Mesodermal cell (in vitro differentiated cells): ENCODE results near the gene PJVK.
"Not testable (repeated sequence)": the region's sequence is repeated elsewhere in the genome, so short reads cannot be mapped to it uniquely, and the experiment has no call there.

ENCODE experiments used
- H3K27ac ChIP-seq: 2 replicates; pipeline ENCODE4 v1.7.0; 2013; ENCODE audit warnings: mild to moderate bottlenecking, low read depth, low read length, moderate library complexity; ENCODE audit not compliant: severe bottlenecking
- H3K36me3 ChIP-seq: 2 replicates; pipeline ENCODE4 v1.7.1; 2013; ENCODE audit warnings: mild to moderate bottlenecking, low read length, moderate library complexity; ENCODE audit not compliant: control insufficient read depth, insufficient read depth
- H3K4me1 ChIP-seq: one replicate; pipeline ENCODE4 v1.7.1; 2013; ENCODE audit warnings: mild to moderate bottlenecking, low read length; ENCODE audit not compliant: insufficient read depth, control insufficient read depth, poor library complexity, severe bottlenecking
- H3K4me3 ChIP-seq: 2 replicates; pipeline ENCODE4 v1.7.0; 2013; ENCODE audit warnings: low read length, control low read depth, mild to moderate bottlenecking; ENCODE audit not compliant: insufficient read depth, poor library complexity, severe bottlenecking; ENCODE audit errors: extremely low read depth
- H3K9me3 ChIP-seq: 2 replicates; pipeline ENCODE4 v1.7.1; 2013; ENCODE audit warnings: mild to moderate bottlenecking, low read length, moderate library complexity; ENCODE audit not compliant: control insufficient read depth
- WGBS, 2 experiments: methylation state at CpG; one replicate each; pipeline ENCODE4 v1.1.5; 2013; ENCODE audit warnings: missing lambda C conversion rate in 2 of 2; ENCODE audit not compliant: insufficient coverage in 2 of 2; 5-methylcytosine and 5-hydroxymethylcytosine counted together

Gene PJVK

DNA sequence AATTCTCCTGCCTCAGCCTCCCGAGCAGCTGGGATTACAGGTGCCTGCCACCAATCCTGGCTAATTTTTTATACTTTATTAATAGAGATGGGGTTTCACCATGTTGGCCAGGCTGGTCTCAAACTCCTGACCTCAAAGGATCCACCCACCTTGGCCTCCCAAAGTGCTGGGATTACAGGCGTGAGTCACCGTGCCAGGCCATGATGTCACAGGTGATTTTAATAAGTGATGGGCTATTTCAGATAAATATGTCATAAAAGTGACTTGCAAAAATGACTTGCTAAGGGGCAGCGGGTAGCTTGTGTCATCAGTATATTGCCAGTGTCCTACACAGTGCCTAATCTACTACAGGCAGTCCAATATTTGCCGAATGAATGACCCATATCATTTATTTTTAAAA lies 20.1 kb downstream of the PJVK start:
- not testable (repeated sequence) for H3K4me3 ChIP-seq, H3K36me3 ChIP-seq, H3K9me3 ChIP-seq, H3K4me1 ChIP-seq, H3K27ac ChIP-seq
- WGBS, 2 experiments = 100% methylated on average over 1 of the region's 5 CpGs

DNA sequence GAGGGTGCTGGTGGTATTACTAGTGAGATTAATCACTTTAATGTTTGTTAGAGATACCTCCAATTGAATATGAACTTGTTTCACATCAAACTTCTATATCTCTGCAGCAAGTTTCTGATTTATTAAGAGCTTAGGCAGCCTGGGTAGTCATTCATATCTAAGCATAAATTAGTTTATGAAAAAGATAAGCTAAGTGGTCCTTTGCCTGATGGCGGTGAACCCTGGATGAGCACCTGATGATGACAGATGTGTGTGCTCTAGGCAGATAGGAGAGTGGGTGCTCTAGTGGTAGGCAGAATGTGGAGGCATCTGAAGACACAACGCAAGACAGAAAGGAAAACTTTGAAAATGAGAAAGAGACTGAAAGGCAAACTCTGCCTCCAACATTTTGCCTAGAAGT lies 22.2 kb downstream of the PJVK start:
- Histone ChIP-seq H3K27ac (no peak overlapping the region), H3K9me3 (no peaks in the 10 kb centered on the region), H3K4me3 (no peak overlapping the region), H3K36me3 (peaks cover 4% of the 10 kb centered on the region), H3K4me1 (no peaks in the 10 kb centered on the region)
- WGBS, 2 experiments = 100% methylated on average over 2 of the region's 2 CpGs; no CpG with 5 or more reads in 1 of the 2 experiments

DNA sequence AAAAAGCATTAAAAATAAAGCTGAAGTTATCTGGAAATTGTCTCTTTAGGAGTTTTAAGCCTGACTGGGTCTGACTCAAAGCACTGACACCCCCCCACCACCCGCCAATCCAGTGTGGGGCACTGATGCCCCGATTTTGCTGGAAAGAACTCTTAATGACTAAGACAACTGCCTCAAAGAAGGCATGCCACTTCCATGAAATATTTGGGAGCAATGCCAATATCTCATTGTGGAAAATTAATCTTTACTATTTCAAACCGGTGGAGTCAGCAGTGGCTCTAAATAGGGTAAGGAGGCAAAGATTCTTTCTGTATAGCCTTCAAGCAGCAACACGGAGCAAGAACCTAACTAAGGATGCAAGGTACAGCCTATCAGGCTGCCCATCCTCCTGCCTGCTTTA lies 22.8 kb downstream of the PJVK start:
- no peaks in the 10 kb centered on the region for H3K36me3 ChIP-seq
- WGBS, 2 experiments = 100% methylated on average over 2 to 3 of the region's 4 CpGs
- H3K27ac ChIP-seq = no peak overlapping the region
- H3K4me1 ChIP-seq = no peaks in the 10 kb centered on the region
- H3K9me3 ChIP-seq = no peaks in the 10 kb centered on the region
- H3K4me3 ChIP-seq = no peak overlapping the region

DNA sequence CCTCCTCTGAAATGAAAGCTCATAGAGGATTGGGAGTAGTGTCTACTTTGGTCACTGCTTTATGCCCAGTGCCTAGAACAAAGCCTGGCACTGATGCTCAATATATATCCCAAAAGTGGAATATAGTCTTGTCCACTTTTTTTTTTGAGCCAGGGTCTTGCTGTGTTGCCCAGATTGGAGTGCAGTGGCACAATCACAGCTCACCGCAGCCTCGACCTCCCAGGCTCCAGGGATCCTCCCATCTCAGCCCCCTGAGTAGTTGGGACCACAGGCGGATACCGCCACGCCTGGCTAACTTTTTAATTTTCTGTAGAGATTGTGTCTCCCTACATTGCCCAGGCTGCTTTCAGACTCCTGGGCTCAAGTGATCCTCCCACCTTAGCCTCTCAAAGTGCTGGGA lies 23.4 kb downstream of the PJVK start:
- no peaks in the 10 kb centered on the region for H3K36me3 ChIP-seq
- no peak overlapping the region for H3K4me3 ChIP-seq
- H3K9me3 ChIP-seq = no peaks in the 10 kb centered on the region
- no peaks in the 10 kb centered on the region for H3K4me1 ChIP-seq
- WGBS, 2 experiments = 90% methylated on average over 2 of the region's 5 CpGs; no CpG with 5 or more reads in 1 of the 2 experiments
- no peak overlapping the region for H3K27ac ChIP-seq

DNA sequence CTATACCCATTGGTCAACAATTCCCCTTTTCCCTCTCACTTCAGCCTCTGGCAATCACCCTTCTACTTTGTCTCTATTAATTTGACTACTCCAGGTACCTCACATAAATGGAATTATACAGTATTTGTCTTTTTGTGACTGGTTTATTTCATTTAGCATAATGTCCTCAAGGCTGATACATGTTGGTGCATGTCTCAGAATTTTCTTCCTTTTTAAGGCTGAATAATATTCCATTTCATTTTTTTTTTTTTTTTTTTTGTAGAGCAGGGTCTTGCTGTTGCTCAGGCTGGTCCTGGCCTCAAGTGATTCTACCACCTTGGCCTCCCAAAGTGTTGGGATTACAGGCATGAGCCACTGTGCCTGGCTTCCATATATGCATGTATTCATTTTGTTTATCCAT lies 25.3 kb downstream of the PJVK start:
- Histone ChIP-seq H3K4me3 (no peak overlapping the region), H3K27ac (no peak overlapping the region), H3K9me3 (no peaks in the 10 kb centered on the region), H3K4me1 (peaks cover 3% of the 10 kb centered on the region), H3K36me3 (no peaks in the 10 kb centered on the region)

DNA sequence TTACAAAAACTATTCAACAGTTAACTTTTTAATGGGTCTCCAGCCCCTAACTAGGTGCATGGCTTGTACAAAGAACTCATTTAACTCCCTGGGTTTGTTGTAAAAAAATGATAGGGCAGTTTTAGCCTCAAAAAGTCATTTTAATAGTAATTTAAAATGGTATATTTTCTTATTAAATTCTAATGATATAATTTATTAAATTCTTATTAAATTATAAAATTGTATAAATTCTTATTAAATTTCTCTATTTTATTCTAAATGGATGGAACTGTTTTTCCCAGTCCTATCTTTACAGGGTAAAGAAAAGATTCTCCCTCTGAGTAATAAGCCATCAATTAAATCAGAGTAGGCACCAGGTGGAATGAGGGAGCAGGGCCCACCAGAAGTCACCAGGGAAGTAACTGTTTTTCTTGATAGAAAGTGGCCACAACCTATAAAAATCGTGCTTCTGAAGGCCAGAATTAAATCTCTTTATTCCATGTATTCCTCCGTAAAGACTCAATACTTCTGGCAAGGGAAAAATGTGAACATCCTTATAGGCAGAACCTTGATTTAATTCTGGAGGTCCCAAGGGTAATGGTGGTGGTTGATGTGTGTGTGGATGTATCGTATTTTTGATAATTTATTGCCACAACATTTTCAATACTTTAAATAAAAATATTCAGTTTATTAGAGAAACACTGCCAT lies 26.4 kb downstream of the PJVK start:
- H3K36me3 ChIP-seq = no peaks in the 10 kb centered on the region
- H3K27ac ChIP-seq = no peak overlapping the region
- H3K9me3 ChIP-seq = no peaks in the 10 kb centered on the region
- 57 to 67% methylated on average over 1 of the region's 3 CpGs for WGBS, 2 experiments
- peaks cover 10% of the 10 kb centered on the region for H3K4me1 ChIP-seq
- H3K4me3 ChIP-seq = peak overlapping the region; percentile 67

DNA sequence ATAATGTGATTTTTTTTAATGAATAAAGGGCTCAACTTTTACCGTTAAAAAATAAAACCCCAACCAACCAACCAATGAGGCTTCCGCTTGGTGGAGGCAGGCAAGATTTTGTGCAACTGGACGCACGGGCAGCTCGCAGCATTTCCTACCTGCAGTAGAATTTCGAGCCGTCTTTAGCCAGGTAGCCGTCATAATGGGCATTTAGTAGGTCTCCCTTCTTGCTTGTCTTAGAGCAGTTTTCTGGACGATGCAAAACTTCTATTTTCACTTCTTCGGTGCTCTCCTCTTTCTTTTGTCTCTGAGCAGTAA lies 26.9 kb downstream of the PJVK start:
- Histone ChIP-seq H3K27ac (peak overlapping the region; percentile 96), H3K4me3 (peak overlapping the region; percentile 67), H3K9me3 (no peaks in the 10 kb centered on the region), H3K36me3 (no peaks in the 10 kb centered on the region), H3K4me1 (peaks cover 10% of the 10 kb centered on the region)
- WGBS, 2 experiments = 5 to 10% methylated on average over 7 to 10 of the region's 10 CpGs

DNA sequence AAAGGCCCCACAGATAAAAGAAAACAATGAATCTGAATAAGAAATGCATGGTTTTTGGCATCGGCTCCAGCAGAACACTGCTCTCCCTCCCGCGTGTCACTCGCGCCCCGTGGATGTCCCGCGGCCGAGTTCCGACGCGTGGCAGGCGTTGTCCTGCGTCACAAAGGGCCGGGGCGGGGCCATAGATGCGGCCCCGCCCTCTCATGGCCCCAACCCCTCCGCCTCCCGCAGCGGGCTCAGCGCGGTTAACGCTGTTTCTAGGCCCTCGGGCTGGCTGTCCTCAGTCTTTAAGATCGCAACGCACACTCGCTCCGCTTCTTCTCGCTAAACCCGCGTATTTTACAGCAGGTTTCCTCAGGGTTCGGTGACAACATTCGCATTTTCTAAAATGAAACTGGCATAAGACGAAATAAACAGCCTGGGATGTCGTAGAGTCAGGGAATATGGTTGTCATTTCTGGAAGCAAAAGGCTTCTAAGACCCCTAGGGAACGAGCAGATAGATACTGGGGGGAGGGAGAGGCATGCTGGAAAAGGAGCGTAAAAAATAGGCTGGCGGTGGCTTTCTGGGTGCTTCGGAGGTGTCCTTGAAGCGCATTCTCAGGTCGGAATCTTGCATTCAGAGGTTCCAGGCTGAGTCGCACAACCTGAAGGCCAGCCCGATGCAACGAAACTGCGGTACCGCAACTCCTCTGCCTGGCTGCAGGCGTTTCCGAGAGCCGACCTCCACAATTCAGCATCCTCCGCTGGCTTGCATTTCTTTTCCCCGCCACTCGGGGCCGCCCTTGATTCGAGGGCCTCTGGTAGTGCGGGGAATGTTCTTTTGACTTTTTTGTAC lies 27.5 kb downstream of the PJVK start, which contains the start of gene FKBP7:
FKBP7 (minus strand) TSS at position 162 of the 836 bp plus-strand sequence; CDS start at position 61, 101 bp downstream.
- H3K27ac ChIP-seq = peak within 1 kb of the TSS; percentile 96
- H3K4me1 ChIP-seq = peaks cover 10% of the 10 kb centered on the region
- no peaks in the 10 kb centered on the region for H3K36me3 ChIP-seq
- H3K4me3 ChIP-seq = peak within 1 kb of the TSS; percentile 67
- 1 to 2% methylated on average over 47 to 52 of the region's 56 CpGs for WGBS, 2 experiments
- no peaks in the 10 kb centered on the region for H3K9me3 ChIP-seq

DNA sequence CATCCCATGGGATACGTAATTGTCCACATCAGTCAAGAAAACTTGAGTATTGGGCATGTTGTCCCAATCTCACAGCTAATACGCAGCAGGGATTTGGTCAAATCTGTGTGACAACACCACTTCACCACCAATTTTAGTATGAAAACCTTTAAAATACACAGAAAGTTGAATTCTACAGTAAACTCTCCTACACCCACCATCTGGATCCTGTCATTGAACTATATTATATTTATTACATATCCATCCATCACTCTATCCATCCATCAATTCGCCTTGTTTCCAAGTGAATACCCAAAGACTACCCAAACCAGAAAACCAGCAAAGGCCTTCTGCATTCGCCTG lies 28.1 kb downstream of the PJVK start:
- no peaks in the 10 kb centered on the region for H3K9me3 ChIP-seq
- peak overlapping the region; percentile 67 for H3K4me3 ChIP-seq
- peaks cover 10% of the 10 kb centered on the region for H3K4me1 ChIP-seq
- H3K36me3 ChIP-seq = no peaks in the 10 kb centered on the region
- WGBS, 2 experiments = 78 to 82% methylated on average over 2 to 4 of the region's 4 CpGs
- peak overlapping the region; percentile 96 for H3K27ac ChIP-seq

DNA sequence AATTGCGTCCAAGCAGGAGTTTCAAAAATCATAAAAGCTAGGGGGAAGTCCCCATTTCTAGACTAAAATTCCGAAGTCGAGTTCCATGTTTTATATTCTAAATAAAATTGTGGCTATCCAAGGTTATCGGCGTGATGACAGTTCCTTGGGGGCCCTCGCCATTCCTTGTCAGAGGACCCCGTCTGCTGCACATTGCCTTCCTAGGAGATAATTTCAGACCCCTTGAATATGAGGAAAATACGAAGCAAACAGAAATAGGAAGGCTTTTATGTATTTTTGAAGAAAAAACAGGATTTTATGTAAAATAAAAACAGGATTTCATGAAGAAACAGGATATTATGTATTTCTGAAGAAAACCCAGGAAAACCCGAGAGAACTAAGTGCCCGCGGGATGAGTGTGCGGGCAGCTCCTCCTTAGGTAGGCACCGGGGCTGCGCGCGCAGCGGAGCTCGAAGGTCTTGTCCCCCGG lies 28.6 kb downstream of the PJVK start:
- H3K27ac ChIP-seq = peak overlapping the region; percentile 84
- 31 to 48% methylated on average over 12 to 17 of the region's 19 CpGs for WGBS, 2 experiments
- H3K9me3 ChIP-seq = no peaks in the 10 kb centered on the region
- H3K4me1 ChIP-seq = peaks cover 10% of the 10 kb centered on the region
- peak overlapping the region; percentile 79 for H3K4me3 ChIP-seq
- H3K36me3 ChIP-seq = no peaks in the 10 kb centered on the region
